GM12872 (cell line): Measurements from ENCODE around the gene CTXN1.

Experiments used
- CTCF ChIP-seq: IDR thresholded peaks from 3 replicates; pipeline ENCODE4 v1.5.1; 2011; ENCODE audit warnings: low read depth, mild to moderate bottlenecking, low read length, moderate library complexity; ENCODE audit not compliant: insufficient read depth

The CTXN1 gene

GRCh38 chr19:7955696-7956095 lies 29.8 kb upstream of the CTXN1 start:
- TF ChIP-seq CTCF: no peak

- no peak for TF ChIP-seq CTCF
These were observed 27.6 kb upstream of the CTXN1 start for GRCh38 chr19:7953576-7953975.

- no peak for TF ChIP-seq CTCF
These were observed 27.1 kb upstream of the CTXN1 start for GRCh38 chr19:7953060-7953459.

- no peak for TF ChIP-seq CTCF
These were observed 22.0 kb upstream of the CTXN1 start for GRCh38 chr19:7947939-7948338.

- TF ChIP-seq CTCF: peak; percentile 84
These were observed 18.3 kb upstream of the CTXN1 start for GRCh38 chr19:7944177-7944761.

GRCh38 chr19:7943444-7944176 lies 17.7 kb upstream of the CTXN1 start, which contains the start of gene TIMM44:
TIMM44 (minus strand) TSS chr19:7943666; CDS start chr19:7943651, 15 bp downstream.
- no peak for TF ChIP-seq CTCF

- no peak for TF ChIP-seq CTCF
These were observed 17.1 kb upstream of the CTXN1 start for GRCh38 chr19:7942981-7943443.
